GM21723 (cell line): ENCODE measurements around the gene LSM8.
"Not testable (repeated sequence)": the region's sequence is repeated elsewhere in the genome, so short reads cannot be mapped to it uniquely, and the experiment has no call there.

Experiments used
- ATAC-seq: cut with Tn5 transposase; IDR thresholded peaks from one replicate; pipeline ENCODE4 v1.9.1; 2021; ENCODE audit warnings: mild to moderate bottlenecking, moderate library complexity; ENCODE audit not compliant: unreplicated experiment

The LSM8 gene

GRCh38 chr7:118202061-118202460 is 18.1 kb downstream of the LSM8 start:
- no peak for ATAC-seq

- ATAC-seq = peak; percentile 98
Measured at GRCh38 chr7:118214051-118214832, 30.3 kb downstream of the LSM8 start.

GRCh38 chr7:118214833-118215182 is 30.8 kb downstream of the LSM8 start:
- peak; percentile 19 for ATAC-seq

- no peak for ATAC-seq
Measured at GRCh38 chr7:118217210-118217619, 33.3 kb downstream of the LSM8 start.

- no peak for ATAC-seq
Measured at GRCh38 chr7:118218413-118219156, 34.6 kb downstream of the LSM8 start.

- ATAC-seq = no peak
Measured at GRCh38 chr7:118219157-118219512, 35.2 kb downstream of the LSM8 start.

GRCh38 chr7:118220583-118220982 is 36.6 kb downstream of the LSM8 start:
- ATAC-seq = no peak

GRCh38 chr7:118222591-118222990 is 38.6 kb downstream of the LSM8 start:
- no peak for ATAC-seq

GRCh38 chr7:118224521-118224920 is 40.6 kb downstream of the LSM8 start, which contains the start of gene ANKRD7:
TSS of gene ANKRD7 (plus strand) at chr7:118224704. CDS start at chr7:118224831, 127 bp downstream.
- ATAC-seq = no peak

- no peak for ATAC-seq
Measured at GRCh38 chr7:118232837-118233236, 48.9 kb downstream of the LSM8 start.

GRCh38 chr7:118233799-118234198 is 49.8 kb downstream of the LSM8 start:
- no peak for ATAC-seq

GRCh38 chr7:118239014-118239413 is 55.0 kb downstream of the LSM8 start:
- ATAC-seq = no peak

GRCh38 chr7:118240320-118240719 is 56.4 kb downstream of the LSM8 start:
- ATAC-seq = not testable (repeated sequence)
